ENCODE data around the gene MPC1. TPM values are rescaled to one million over a fixed set of nuclear protein-coding genes. Genes with fewer than 3 reads are reported as not detected.
"Not testable (repeated sequence)": the region's sequence is repeated elsewhere in the genome, so short reads cannot be mapped to it uniquely, and the experiment has no call there.

MPC1 gene
- total RNA-seq, 1 donor from 2014 or later: 88.2 TPM

GRCh38 chr6:166353507-166353906 lies 29.2 kb downstream of the MPC1 start:
- Histone ChIP-seq H3K9ac (ENCODE audit: low read depth in 1 of 3, low read length in 3 of 3) (no peak overlapping the region), H3K4me1 (ENCODE audit: control insufficient read depth in 3 of 3, insufficient read depth in 3 of 3, low read length in 3 of 3) (peaks cover 0 to 3% (median 0%) of the 10 kb centered on the region in 3 donors), H3K27ac (ENCODE audit: low read depth, low read length) (no peak overlapping the region), H3K9me3 (ENCODE audit: control insufficient read depth in 3 of 3, low read length in 3 of 3) (no peaks in the 10 kb centered on the region), H3K4me3 (ENCODE audit: low read length in 3 of 3) (no peak overlapping the region), H3K27me3 (ENCODE audit: control insufficient read depth in 3 of 3, insufficient read depth in 3 of 3, low read length in 3 of 3) (peaks cover 0 to 5% (median 0%) of the 10 kb centered on the region in 3 donors), H3K36me3 (ENCODE audit: control insufficient read depth in 3 of 3, insufficient read depth in 3 of 3, low read length in 3 of 3) (no peaks in the 10 kb centered on the region)

- peaks cover 0 to 3% (median 0%) of the 10 kb centered on the region in 3 donors for H3K4me1 ChIP-seq (ENCODE audit: control insufficient read depth in 3 of 3, insufficient read depth in 3 of 3, low read length in 3 of 3)
- H3K27ac ChIP-seq (ENCODE audit: low read depth, low read length): no peak overlapping the region
- H3K9ac ChIP-seq (ENCODE audit: low read depth in 1 of 3, low read length in 3 of 3): no peak overlapping the region
- H3K36me3 ChIP-seq (ENCODE audit: control insufficient read depth in 3 of 3, insufficient read depth in 3 of 3, low read length in 3 of 3): no peaks in the 10 kb centered on the region
- no peak overlapping the region for H3K4me3 ChIP-seq (ENCODE audit: low read length in 3 of 3)
- peaks cover 0 to 5% (median 0%) of the 10 kb centered on the region in 3 donors for H3K27me3 ChIP-seq (ENCODE audit: control insufficient read depth in 3 of 3, insufficient read depth in 3 of 3, low read length in 3 of 3)
- no peaks in the 10 kb centered on the region for H3K9me3 ChIP-seq (ENCODE audit: control insufficient read depth in 3 of 3, low read length in 3 of 3)
Measured at GRCh38 chr6:166352923-166353322, 29.8 kb downstream of the MPC1 start.

- no peaks in the 10 kb centered on the region for H3K36me3 ChIP-seq (ENCODE audit: control insufficient read depth in 3 of 3, insufficient read depth in 3 of 3, low read length in 3 of 3)
- peak overlapping the region in 1 of 3 donors; percentile 40 for H3K9ac ChIP-seq (ENCODE audit: low read depth in 1 of 3, low read length in 3 of 3)
- peaks cover 0 to 3% (median 0%) of the 10 kb centered on the region in 3 donors for H3K4me1 ChIP-seq (ENCODE audit: control insufficient read depth in 3 of 3, insufficient read depth in 3 of 3, low read length in 3 of 3)
- H3K9me3 ChIP-seq (ENCODE audit: control insufficient read depth in 3 of 3, low read length in 3 of 3): no peaks in the 10 kb centered on the region
- H3K27ac ChIP-seq (ENCODE audit: low read depth, low read length): no peak overlapping the region
- peaks cover 0 to 5% (median 0%) of the 10 kb centered on the region in 3 donors for H3K27me3 ChIP-seq (ENCODE audit: control insufficient read depth in 3 of 3, insufficient read depth in 3 of 3, low read length in 3 of 3)
- peak overlapping the region in 2 of 3 donors; percentile 32 to 42 for H3K4me3 ChIP-seq (ENCODE audit: low read length in 3 of 3)
Measured at GRCh38 chr6:166351715-166352285, 30.9 kb downstream of the MPC1 start.

GRCh38 chr6:166348305-166348949 lies 34.3 kb downstream of the MPC1 start:
- Histone ChIP-seq H3K27me3 (ENCODE audit: control insufficient read depth in 3 of 3, insufficient read depth in 3 of 3, low read length in 3 of 3) (no peaks in the 10 kb centered on the region), H3K4me3 (ENCODE audit: low read length in 3 of 3) (no peak overlapping the region), H3K9me3 (ENCODE audit: control insufficient read depth in 3 of 3, low read length in 3 of 3) (no peaks in the 10 kb centered on the region), H3K36me3 (ENCODE audit: control insufficient read depth in 3 of 3, insufficient read depth in 3 of 3, low read length in 3 of 3) (no peaks in the 10 kb centered on the region), H3K4me1 (ENCODE audit: control insufficient read depth in 3 of 3, insufficient read depth in 3 of 3, low read length in 3 of 3) (peaks cover 1 to 3% (median 2%) of the 10 kb centered on the region in 3 donors), H3K27ac (ENCODE audit: low read depth, low read length) (no peak overlapping the region), H3K9ac (ENCODE audit: low read depth in 1 of 3, low read length in 3 of 3) (no peak overlapping the region)

GRCh38 chr6:166346965-166347364 lies 35.8 kb downstream of the MPC1 start:
- Histone ChIP-seq H3K27ac (ENCODE audit: low read depth, low read length) (no peak overlapping the region), H3K4me3 (ENCODE audit: low read length in 3 of 3) (no peak overlapping the region), H3K4me1 (ENCODE audit: control insufficient read depth in 3 of 3, insufficient read depth in 3 of 3, low read length in 3 of 3) (peaks cover 4 to 12% (median 8%) of the 10 kb centered on the region in 3 donors), H3K9ac (ENCODE audit: low read depth in 1 of 3, low read length in 3 of 3) (no peak overlapping the region), H3K36me3 (ENCODE audit: control insufficient read depth in 3 of 3, insufficient read depth in 3 of 3, low read length in 3 of 3) (no peaks in the 10 kb centered on the region), H3K27me3 (ENCODE audit: control insufficient read depth in 3 of 3, insufficient read depth in 3 of 3, low read length in 3 of 3) (no peaks in the 10 kb centered on the region), H3K9me3 (ENCODE audit: control insufficient read depth in 3 of 3, low read length in 3 of 3) (no peaks in the 10 kb centered on the region)

GRCh38 chr6:166346449-166346848 lies 36.3 kb downstream of the MPC1 start:
- H3K36me3 ChIP-seq (ENCODE audit: control insufficient read depth in 3 of 3, insufficient read depth in 3 of 3, low read length in 3 of 3): no peaks in the 10 kb centered on the region
- no peak overlapping the region for H3K27ac ChIP-seq (ENCODE audit: low read depth, low read length)
- H3K27me3 ChIP-seq (ENCODE audit: control insufficient read depth in 3 of 3, insufficient read depth in 3 of 3, low read length in 3 of 3): no peaks in the 10 kb centered on the region
- H3K9me3 ChIP-seq (ENCODE audit: control insufficient read depth in 3 of 3, low read length in 3 of 3): no peaks in the 10 kb centered on the region
- H3K4me3 ChIP-seq (ENCODE audit: low read length in 3 of 3): no peak overlapping the region
- H3K9ac ChIP-seq (ENCODE audit: low read depth in 1 of 3, low read length in 3 of 3): no peak overlapping the region
- peaks cover 7 to 11% (median 11%) of the 10 kb centered on the region in 3 donors for H3K4me1 ChIP-seq (ENCODE audit: control insufficient read depth in 3 of 3, insufficient read depth in 3 of 3, low read length in 3 of 3)

- not testable (repeated sequence) for H3K4me3 ChIP-seq (ENCODE audit: low read length in 3 of 3)
Measured at GRCh38 chr6:166345672-166346071, 37.1 kb downstream of the MPC1 start.

GRCh38 chr6:166344921-166345320 lies 37.8 kb downstream of the MPC1 start:
- not testable (repeated sequence) for H3K27ac ChIP-seq (ENCODE audit: low read depth, low read length); H3K27me3 ChIP-seq (ENCODE audit: control insufficient read depth in 3 of 3, insufficient read depth in 3 of 3, low read length in 3 of 3); H3K4me3 ChIP-seq (ENCODE audit: low read length in 3 of 3); H3K9me3 ChIP-seq (ENCODE audit: control insufficient read depth in 3 of 3, low read length in 3 of 3); H3K9ac ChIP-seq (ENCODE audit: low read depth in 1 of 3, low read length in 3 of 3); H3K36me3 ChIP-seq (ENCODE audit: control insufficient read depth in 3 of 3, insufficient read depth in 3 of 3, low read length in 3 of 3)
- peaks cover 10 to 18% (median 13%) of the 10 kb centered on the region in 3 donors for H3K4me1 ChIP-seq (ENCODE audit: control insufficient read depth in 3 of 3, insufficient read depth in 3 of 3, low read length in 3 of 3)

More at GRCh38 chr6:166345672-166346071, 37.1 kb downstream of the MPC1 start:
- H3K9me3 ChIP-seq (ENCODE audit: control insufficient read depth in 3 of 3, low read length in 3 of 3); H3K27me3 ChIP-seq (ENCODE audit: control insufficient read depth in 3 of 3, insufficient read depth in 3 of 3, low read length in 3 of 3); H3K9ac ChIP-seq (ENCODE audit: low read depth in 1 of 3, low read length in 3 of 3); H3K27ac ChIP-seq (ENCODE audit: low read depth, low read length); H3K36me3 ChIP-seq (ENCODE audit: control insufficient read depth in 3 of 3, insufficient read depth in 3 of 3, low read length in 3 of 3): not testable (repeated sequence)
- H3K4me1 ChIP-seq (ENCODE audit: control insufficient read depth in 3 of 3, insufficient read depth in 3 of 3, low read length in 3 of 3): peaks cover 10 to 13% (median 12%) of the 10 kb centered on the region in 3 donors

- H3K4me1 ChIP-seq (ENCODE audit: control insufficient read depth in 3 of 3, insufficient read depth in 3 of 3, low read length in 3 of 3): peaks cover 10 to 18% (median 13%) of the 10 kb centered on the region in 3 donors
- no peaks in the 10 kb centered on the region for H3K9me3 ChIP-seq (ENCODE audit: control insufficient read depth in 3 of 3, low read length in 3 of 3)
- H3K4me3 ChIP-seq (ENCODE audit: low read length in 3 of 3): no peak overlapping the region
- H3K36me3 ChIP-seq (ENCODE audit: control insufficient read depth in 3 of 3, insufficient read depth in 3 of 3, low read length in 3 of 3): peaks cover 0 to 4% (median 0%) of the 10 kb centered on the region in 3 donors
- H3K27me3 ChIP-seq (ENCODE audit: control insufficient read depth in 3 of 3, insufficient read depth in 3 of 3, low read length in 3 of 3): no peaks in the 10 kb centered on the region
- H3K27ac ChIP-seq (ENCODE audit: low read depth, low read length): no peak overlapping the region
- no peak overlapping the region for H3K9ac ChIP-seq (ENCODE audit: low read depth in 1 of 3, low read length in 3 of 3)
Measured at GRCh38 chr6:166344240-166344639, 38.5 kb downstream of the MPC1 start.

GRCh38 chr6:166343150-166343487 lies 39.6 kb downstream of the MPC1 start:
- peak overlapping the region; percentile 96 to 98 (median 98) for H3K9ac ChIP-seq (ENCODE audit: low read depth in 1 of 3, low read length in 3 of 3)
- H3K4me1 ChIP-seq (ENCODE audit: control insufficient read depth in 3 of 3, insufficient read depth in 3 of 3, low read length in 3 of 3): peaks cover 13 to 28% (median 13%) of the 10 kb centered on the region in 3 donors
- no peaks in the 10 kb centered on the region for H3K9me3 ChIP-seq (ENCODE audit: control insufficient read depth in 3 of 3, low read length in 3 of 3)
- H3K27me3 ChIP-seq (ENCODE audit: control insufficient read depth in 3 of 3, insufficient read depth in 3 of 3, low read length in 3 of 3): no peaks in the 10 kb centered on the region
- H3K4me3 ChIP-seq (ENCODE audit: low read length in 3 of 3): peak overlapping the region; percentile 94 to 99 (median 99)
- peak overlapping the region; percentile 90 for H3K27ac ChIP-seq (ENCODE audit: low read depth, low read length)
- peaks cover 0 to 4% (median 0%) of the 10 kb centered on the region in 3 donors for H3K36me3 ChIP-seq (ENCODE audit: control insufficient read depth in 3 of 3, insufficient read depth in 3 of 3, low read length in 3 of 3)

All from skeletal muscle tissue (tissue), 4 donors.